GM21786 (cell line): ENCODE measurements around the gene EYS.
"Not testable (repeated sequence)": the region's sequence is repeated elsewhere in the genome, so short reads cannot be mapped to it uniquely, and the experiment has no call there.

Experiments used
- ATAC-seq: cut with Tn5 transposase; IDR thresholded peaks from one replicate; pipeline ENCODE4 v1.9.1; 2021; ENCODE audit not compliant: unreplicated experiment

Gene EYS

GRCh38 chr6:63930848-63931247 lies 1776.2 kb downstream of the EYS start:
- no peak for ATAC-seq

- no peak for ATAC-seq
Observed at GRCh38 chr6:63929111-63929510, 1777.9 kb downstream of the EYS start.

DNA sequence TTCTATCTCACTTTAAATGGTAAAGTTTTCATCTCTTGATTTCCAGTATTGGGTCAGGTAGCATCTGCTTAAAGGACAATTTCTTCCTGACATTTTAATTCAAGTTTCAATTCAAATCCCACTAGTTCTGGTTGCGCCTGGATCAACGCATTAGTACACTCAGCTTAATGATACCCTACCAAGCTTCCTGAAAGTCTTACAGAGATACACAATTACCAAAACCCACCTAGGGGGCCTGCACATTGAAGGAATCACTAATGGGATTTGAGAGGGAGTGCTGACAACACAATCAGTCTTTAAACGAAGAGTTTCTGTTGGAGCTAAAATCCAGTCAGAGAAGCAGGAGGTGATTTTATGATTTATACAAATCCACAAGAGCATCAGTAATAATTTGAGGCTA lies 1778.4 kb downstream of the EYS start:
- no peak for ATAC-seq

- no peak for ATAC-seq
Observed at GRCh38 chr6:63926950-63927927, 1779.8 kb downstream of the EYS start.

DNA sequence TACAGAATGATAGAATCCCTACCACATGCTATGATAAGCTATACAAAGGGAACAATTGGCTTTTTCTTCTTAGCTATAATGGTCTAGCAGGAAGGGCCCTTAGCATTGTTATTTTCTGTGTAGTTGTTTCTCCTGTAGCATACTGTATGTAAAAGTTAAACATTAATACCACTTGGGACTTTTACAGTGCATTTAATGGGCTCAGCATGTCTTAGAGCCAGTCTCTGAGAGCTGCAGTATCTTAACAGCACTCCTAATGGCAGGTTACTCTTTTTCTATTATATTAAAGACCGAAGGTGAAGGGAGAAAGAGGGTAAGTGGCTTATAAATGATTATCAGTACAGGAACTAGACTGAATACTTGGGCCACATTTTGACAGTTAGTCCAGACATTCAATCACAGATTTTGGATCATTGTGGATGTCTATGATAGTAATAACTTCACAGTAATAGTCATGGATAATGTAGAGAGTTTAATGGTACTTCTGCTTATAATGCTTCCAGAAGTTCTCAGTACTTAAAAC lies 1780.7 kb downstream of the EYS start:
- ATAC-seq = no peak

DNA sequence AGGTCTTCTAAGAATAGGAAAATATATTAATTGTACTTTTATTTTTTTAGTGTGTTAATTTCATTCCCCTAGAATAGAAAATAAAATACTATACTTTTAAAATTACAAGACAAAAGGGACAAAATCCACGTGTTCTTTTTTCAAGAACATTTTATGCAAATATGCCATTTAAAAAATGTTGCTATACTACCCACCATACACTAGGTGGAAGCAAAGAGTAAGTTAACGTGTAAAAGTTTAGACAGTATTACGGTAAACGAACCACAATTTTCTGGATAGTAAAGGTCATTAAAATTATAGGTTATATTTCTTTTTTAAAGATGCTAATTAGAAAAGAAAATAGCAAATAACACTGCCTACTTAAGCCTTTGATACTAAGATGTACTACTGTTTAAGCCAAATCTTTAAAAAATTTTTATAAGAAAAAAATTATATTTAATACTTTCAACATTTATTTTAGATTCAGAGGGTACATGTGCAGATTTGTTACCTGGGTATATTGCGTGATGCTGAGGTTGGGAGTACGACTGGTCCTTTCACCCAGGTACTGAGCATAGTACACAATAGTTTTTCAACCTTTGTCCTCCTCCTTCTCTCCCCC lies 1783.8 kb downstream of the EYS start:
- peak; percentile 77 for ATAC-seq

DNA sequence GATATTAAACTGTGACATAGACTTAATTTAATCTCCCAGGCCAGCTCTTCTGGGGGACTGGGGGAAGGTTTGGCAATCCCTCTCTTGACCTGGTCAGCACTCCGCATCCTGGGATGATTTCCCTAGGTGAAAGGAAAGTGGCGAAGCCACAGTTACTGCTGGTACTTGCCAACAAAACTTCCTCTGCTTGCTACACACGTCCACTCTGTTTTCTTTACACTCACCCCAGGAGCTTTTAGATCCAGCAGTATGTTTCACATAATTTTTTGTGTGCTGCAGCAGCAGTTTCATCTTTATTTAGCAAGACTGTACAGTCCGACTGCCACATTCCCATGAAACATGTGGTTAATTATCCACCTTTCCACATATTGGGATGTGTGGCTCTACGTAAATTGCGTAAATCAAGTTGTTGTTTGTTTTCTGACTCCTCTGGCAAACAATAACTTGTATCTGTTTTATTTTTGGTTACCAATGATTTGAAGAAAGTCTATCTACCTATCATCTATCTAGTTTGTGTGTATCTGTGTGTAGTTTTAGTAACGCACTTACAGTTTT lies 1787.4 kb downstream of the EYS start:
- ATAC-seq = no peak

GRCh38 chr6:63912887-63913286 lies 1794.1 kb downstream of the EYS start:
- no peak for ATAC-seq

GRCh38 chr6:63910863-63911551 lies 1796.0 kb downstream of the EYS start:
- ATAC-seq = no peak

- peak; percentile 63 for ATAC-seq
Observed at GRCh38 chr6:63904650-63905248, 1802.3 kb downstream of the EYS start.

GRCh38 chr6:63899550-63899949 lies 1807.5 kb downstream of the EYS start:
- no peak for ATAC-seq

DNA sequence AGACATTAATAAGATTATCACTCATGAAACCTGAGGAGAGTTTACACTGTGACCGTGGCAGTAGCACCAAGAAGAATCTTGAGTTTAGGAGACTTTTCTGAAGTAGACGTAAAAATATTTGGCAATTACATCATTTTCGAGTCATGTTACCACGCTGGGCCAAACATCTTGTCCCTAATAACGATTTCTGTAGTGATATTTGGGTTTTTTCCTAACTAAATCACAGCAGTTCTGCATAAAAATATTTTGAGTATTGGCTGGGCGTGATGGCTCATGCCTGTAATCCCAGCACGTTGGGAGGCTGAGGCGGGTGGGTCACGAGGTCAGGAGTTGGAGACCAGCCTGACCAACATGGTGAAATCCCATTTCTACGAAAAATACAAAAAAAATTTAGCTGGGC lies 1809.1 kb downstream of the EYS start:
- ATAC-seq = no peak

- no peak for ATAC-seq
Observed at GRCh38 chr6:63897459-63897858, 1809.6 kb downstream of the EYS start.

DNA sequence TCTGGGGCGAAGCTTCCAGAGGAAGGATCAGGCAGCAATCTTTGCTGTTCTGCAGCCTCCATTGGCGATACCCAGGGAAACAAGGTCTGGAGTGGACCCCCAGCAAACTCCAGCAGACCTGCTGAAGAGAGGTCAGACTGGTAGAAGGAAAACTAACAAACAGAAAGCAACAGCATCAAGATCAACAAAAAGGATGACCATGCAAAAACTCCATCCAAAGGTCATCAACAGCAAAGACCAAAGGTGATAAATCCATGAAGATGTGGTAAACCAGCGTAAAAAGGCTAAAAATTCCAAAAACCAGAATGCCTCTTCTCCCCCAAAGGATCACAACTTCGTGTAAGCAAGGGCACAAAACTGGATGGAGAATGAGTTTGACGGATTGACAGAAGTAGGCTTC lies 1818.6 kb downstream of the EYS start:
- ATAC-seq = no peak

GRCh38 chr6:63887804-63888203 lies 1819.2 kb downstream of the EYS start:
- not testable (repeated sequence) for ATAC-seq

GRCh38 chr6:63887002-63887751 lies 1819.8 kb downstream of the EYS start:
- ATAC-seq = peak; percentile 55

- ATAC-seq = no peak
Observed at GRCh38 chr6:63886341-63886740, 1820.7 kb downstream of the EYS start.

- ATAC-seq = peak; percentile 55
Observed at GRCh38 chr6:63883597-63883996, 1823.4 kb downstream of the EYS start.

- no peak for ATAC-seq
Observed at GRCh38 chr6:63882208-63882607, 1824.8 kb downstream of the EYS start.

GRCh38 chr6:63881791-63882190 lies 1825.2 kb downstream of the EYS start:
- no peak for ATAC-seq
